HAP-1 (cell line): Measurements from ENCODE around the gene IGF2BP1.

Source experiments
- DNase-seq, 2 experiments: peaks; one replicate each; pipeline ENCODE4 v3.0.0-alpha.2; 2016 to 2020; ENCODE audit warnings: low spot score in 2 of 2
- H3K27me3 ChIP-seq: fragments of 250-450 bp; sonication (Bioruptor Pico); 2 replicates; pipeline ENCODE4 v1.5.1; 2020; ENCODE audit warnings: low read depth, mild to moderate bottlenecking, moderate library complexity
- H3K36me3 ChIP-seq: fragments of 250-450 bp; sonication (Bioruptor Pico); replicated peaks from 2 replicates; pipeline ENCODE4 v1.5.1; 2020; ENCODE audit warnings: mild to moderate bottlenecking
- H3K4me1 ChIP-seq: fragments of 250-450 bp; sonication (Bioruptor Pico); 2 replicates; pipeline ENCODE4 v1.5.1; 2020; ENCODE audit warnings: mild to moderate bottlenecking
- H3K4me3 ChIP-seq: fragments of 250-450 bp; sonication (Bioruptor Pico); 2 replicates; pipeline ENCODE4 v1.5.1; 2020; ENCODE audit warnings: mild to moderate bottlenecking, moderate library complexity
- H3K9me3 ChIP-seq: fragments of 250-450 bp; sonication (Bioruptor Pico); 2 replicates; pipeline ENCODE4 v1.5.1; 2020; ENCODE audit warnings: mild to moderate bottlenecking, moderate library complexity
- in situ Hi-C: fragments of 300-500 bp; cut with MboI; formaldehyde crosslinking; loops from 3 replicates; pipeline ENCODE4 v1.14.3; 2020; ENCODE audit warnings: low sequenced_read_pairs, inconsistent platforms, mixed read lengths

The IGF2BP1 gene

GRCh38 chr17:48989100-48989499, 8.1 kb upstream of the IGF2BP1 start:
- Histone ChIP-seq H3K36me3 (no peaks in the 10 kb centered on the region), H3K27me3 (peaks cover 44% of the 10 kb centered on the region), H3K4me3 (no peak overlapping the region), H3K4me1 (no peaks in the 10 kb centered on the region), H3K9me3 (no peaks in the 10 kb centered on the region)
- DNase-seq: peak in 1 of 2 experiments; percentile 3
- in situ Hi-C loops: no loop called here

- Histone ChIP-seq H3K4me1 (peaks cover 8% of the 10 kb centered on the region; the same call in 1 of the 2 replicates), H3K36me3 (no peaks in the 10 kb centered on the region), H3K4me3 (no peak overlapping the region), H3K27me3 (peaks cover 44% of the 10 kb centered on the region), H3K9me3 (no peaks in the 10 kb centered on the region)
- DNase-seq: peak in 1 of 2 experiments; percentile 12
- in situ Hi-C loops: no loop called here
Measured at GRCh38 chr17:48990882-48991357, 6.3 kb upstream of the IGF2BP1 start.

- Histone ChIP-seq H3K4me3 (no peak overlapping the region), H3K36me3 (0 out of 2 replicates have a peak, but pooled peaks cover under 1% of the 10 kb centered on the region), H3K27me3 (peaks cover 44% of the 10 kb centered on the region), H3K4me1 (peaks cover 8% of the 10 kb centered on the region; the same call in 1 of the 2 replicates), H3K9me3 (no peaks in the 10 kb centered on the region)
- in situ Hi-C loops: no loop called here
- no peak for DNase-seq
Measured at GRCh38 chr17:48992444-48992843, 4.7 kb upstream of the IGF2BP1 start.

- H3K27me3 ChIP-seq: peaks cover 39% of the 10 kb centered on the region
- H3K4me1 ChIP-seq: peaks cover 8% of the 10 kb centered on the region; the same call in 1 of the 2 replicates
Measured at GRCh38 chr17:48993305-48993704, 3.9 kb upstream of the IGF2BP1 start.

GRCh38 chr17:48993951-48994350, 3.2 kb upstream of the IGF2BP1 start:
- peaks cover 8% of the 10 kb centered on the region; the same call in 1 of the 2 replicates for H3K4me1 ChIP-seq
- DNase-seq: no peak
- H3K9me3 ChIP-seq: no peaks in the 10 kb centered on the region
- peaks cover 39% of the 10 kb centered on the region for H3K27me3 ChIP-seq
- H3K36me3 ChIP-seq: 0 out of 2 replicates have a peak, but pooled peaks cover 4% of the 10 kb centered on the region
- in situ Hi-C loops: no loop called here
- H3K4me3 ChIP-seq: no peak overlapping the region

More at GRCh38 chr17:48993305-48993704, 3.9 kb upstream of the IGF2BP1 start:
- H3K36me3 ChIP-seq: 0 out of 2 replicates have a peak, but pooled peaks cover 4% of the 10 kb centered on the region
- H3K4me3 ChIP-seq: no peak overlapping the region
- DNase-seq: no peak
- in situ Hi-C loops: no loop called here
- H3K9me3 ChIP-seq: no peaks in the 10 kb centered on the region

- peak overlapping the region; percentile 88 for H3K4me3 ChIP-seq
- in situ Hi-C loops: no loop called here
- H3K36me3 ChIP-seq: 0 out of 2 replicates have a peak, but pooled peaks cover 4% of the 10 kb centered on the region
- DNase-seq: peak in 1 of 2 experiments; percentile 6
- no peaks in the 10 kb centered on the region for H3K9me3 ChIP-seq
- peaks cover 8% of the 10 kb centered on the region; the same call in 1 of the 2 replicates for H3K4me1 ChIP-seq
- H3K27me3 ChIP-seq: peaks cover 34% of the 10 kb centered on the region
Measured at GRCh38 chr17:48994549-48995303, 2.5 kb upstream of the IGF2BP1 start.

GRCh38 chr17:48995304-48995973, 1.7 kb upstream of the IGF2BP1 start:
- Histone ChIP-seq H3K4me1 (peaks cover 9% of the 10 kb centered on the region; the same call in 1 of the 2 replicates), H3K36me3 (0 out of 2 replicates have a peak, but pooled peaks cover 11% of the 10 kb centered on the region), H3K4me3 (peak overlapping the region; percentile 88), H3K9me3 (no peaks in the 10 kb centered on the region), H3K27me3 (peaks cover 26% of the 10 kb centered on the region)
- in situ Hi-C loops: no loop called here
- peak; percentile 43 to 69 for DNase-seq

GRCh38 chr17:48995974-48996721, 1.0 kb upstream of the IGF2BP1 start:
- Histone ChIP-seq H3K36me3 (0 out of 2 replicates have a peak, but pooled peaks cover 12% of the 10 kb centered on the region), H3K4me1 (peaks cover 11% of the 10 kb centered on the region; the same call in 1 of the 2 replicates), H3K27me3 (peaks cover 22% of the 10 kb centered on the region), H3K9me3 (no peaks in the 10 kb centered on the region), H3K4me3 (peak overlapping the region; percentile 88)
- in situ Hi-C loops: no loop called here
- DNase-seq: peak; percentile 84 to 93

GRCh38 chr17:48996722-48997102, 473 bp upstream of the IGF2BP1 start:
- H3K4me1 ChIP-seq: peaks cover 17% of the 10 kb centered on the region
- H3K27me3 ChIP-seq: peaks cover 16% of the 10 kb centered on the region
- no peaks in the 10 kb centered on the region for H3K9me3 ChIP-seq
- in situ Hi-C loops: no loop called here
- 0 out of 2 replicates have a peak, but pooled peaks cover 12% of the 10 kb centered on the region for H3K36me3 ChIP-seq
- peak overlapping the region; percentile 88 for H3K4me3 ChIP-seq
- DNase-seq: no peak

- H3K4me1 ChIP-seq: peaks cover 30% of the 10 kb centered on the region
- in situ Hi-C loops: no loop called here
- H3K27me3 ChIP-seq: peaks cover 3% of the 10 kb centered on the region
- H3K4me3 ChIP-seq: peak overlapping the region; percentile 88
- 0 out of 2 replicates have a peak, but pooled peaks cover 12% of the 10 kb centered on the region for H3K36me3 ChIP-seq
- H3K9me3 ChIP-seq: no peaks in the 10 kb centered on the region
- peak in 1 of 2 experiments; percentile 59 for DNase-seq
Measured at GRCh38 chr17:48997827-48998586, 822 bp downstream of the IGF2BP1 start.

- H3K27me3 ChIP-seq: no peaks in the 10 kb centered on the region
- in situ Hi-C loops: no loop called here
- peaks cover 34% of the 10 kb centered on the region for H3K4me1 ChIP-seq
- no peaks in the 10 kb centered on the region for H3K9me3 ChIP-seq
- 0 out of 2 replicates have a peak, but pooled peaks cover 12% of the 10 kb centered on the region for H3K36me3 ChIP-seq
- DNase-seq: peak in 1 of 2 experiments; percentile 38
- H3K4me3 ChIP-seq: peak overlapping the region; percentile 88
Measured at GRCh38 chr17:48998587-48999440, 1.6 kb downstream of the IGF2BP1 start.

GRCh38 chr17:49000943-49001342, 3.8 kb downstream of the IGF2BP1 start:
- Histone ChIP-seq H3K4me1 (peaks cover 29% of the 10 kb centered on the region), H3K36me3 (peaks cover 30% of the 10 kb centered on the region), H3K9me3 (no peaks in the 10 kb centered on the region), H3K4me3 (peak overlapping the region; percentile 88), H3K27me3 (no peaks in the 10 kb centered on the region)
- no peak for DNase-seq
- in situ Hi-C loops: no loop called here
